OCI-LY7 (cell line): Measurements from ENCODE around the gene DBP.

Experiments
- EZH2phosphoT487 ChIP-seq: fragments of 200-600 bp; sonication (generic); IDR thresholded peaks from 2 replicates; pipeline ENCODE4 v1.6.1; 2018; ENCODE audit warnings: low read depth, borderline replicate concordance, mild to moderate bottlenecking, mixed run types, antibody characterized with exemption, low read length, moderate library complexity, mixed read lengths
- TF ChIP-seq, protein P1 (sequence below): fragments of 200-600 bp; sonication (generic); conservative IDR thresholded peaks from 2 replicates; pipeline ENCODE4 v1.5.1; 2014; ENCODE audit warnings: mild to moderate bottlenecking, antibody characterized with exemption, low read length, moderate library complexity, mixed read lengths

DNA sequence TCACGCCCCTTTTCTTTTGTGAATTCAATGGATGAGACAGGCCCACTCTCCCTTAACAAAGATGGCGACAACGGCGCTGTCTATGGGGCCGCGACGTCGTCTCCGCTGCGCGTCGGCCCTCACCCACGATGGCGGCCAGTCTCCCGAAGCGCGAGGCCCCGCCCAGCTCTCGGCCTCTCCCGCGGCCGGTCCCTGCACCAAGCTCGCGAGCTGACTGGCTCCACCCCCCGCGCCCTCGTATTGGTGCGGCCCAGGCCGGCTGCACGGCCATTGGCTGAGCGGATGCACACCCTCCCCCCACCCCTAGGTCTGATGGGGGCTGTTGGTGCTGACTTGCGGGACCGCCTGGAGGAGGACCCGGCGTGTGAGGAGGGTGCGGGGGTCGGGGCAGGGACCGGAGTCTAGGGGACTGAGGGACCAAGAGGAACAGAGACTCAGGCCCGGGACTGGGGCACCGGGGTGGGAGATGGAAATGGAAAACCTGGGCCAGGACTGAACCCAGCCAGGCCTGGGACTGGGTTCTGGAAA is 13.0 kb downstream of the DBP start:
- TF ChIP-seq, protein P1, sequence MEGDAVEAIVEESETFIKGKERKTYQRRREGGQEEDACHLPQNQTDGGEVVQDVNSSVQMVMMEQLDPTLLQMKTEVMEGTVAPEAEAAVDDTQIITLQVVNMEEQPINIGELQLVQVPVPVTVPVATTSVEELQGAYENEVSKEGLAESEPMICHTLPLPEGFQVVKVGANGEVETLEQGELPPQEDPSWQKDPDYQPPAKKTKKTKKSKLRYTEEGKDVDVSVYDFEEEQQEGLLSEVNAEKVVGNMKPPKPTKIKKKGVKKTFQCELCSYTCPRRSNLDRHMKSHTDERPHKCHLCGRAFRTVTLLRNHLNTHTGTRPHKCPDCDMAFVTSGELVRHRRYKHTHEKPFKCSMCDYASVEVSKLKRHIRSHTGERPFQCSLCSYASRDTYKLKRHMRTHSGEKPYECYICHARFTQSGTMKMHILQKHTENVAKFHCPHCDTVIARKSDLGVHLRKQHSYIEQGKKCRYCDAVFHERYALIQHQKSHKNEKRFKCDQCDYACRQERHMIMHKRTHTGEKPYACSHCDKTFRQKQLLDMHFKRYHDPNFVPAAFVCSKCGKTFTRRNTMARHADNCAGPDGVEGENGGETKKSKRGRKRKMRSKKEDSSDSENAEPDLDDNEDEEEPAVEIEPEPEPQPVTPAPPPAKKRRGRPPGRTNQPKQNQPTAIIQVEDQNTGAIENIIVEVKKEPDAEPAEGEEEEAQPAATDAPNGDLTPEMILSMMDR: no peak
- TF ChIP-seq EZH2phosphoT487: no peak
